ENCODE results near the gene ME2.

DNA sequence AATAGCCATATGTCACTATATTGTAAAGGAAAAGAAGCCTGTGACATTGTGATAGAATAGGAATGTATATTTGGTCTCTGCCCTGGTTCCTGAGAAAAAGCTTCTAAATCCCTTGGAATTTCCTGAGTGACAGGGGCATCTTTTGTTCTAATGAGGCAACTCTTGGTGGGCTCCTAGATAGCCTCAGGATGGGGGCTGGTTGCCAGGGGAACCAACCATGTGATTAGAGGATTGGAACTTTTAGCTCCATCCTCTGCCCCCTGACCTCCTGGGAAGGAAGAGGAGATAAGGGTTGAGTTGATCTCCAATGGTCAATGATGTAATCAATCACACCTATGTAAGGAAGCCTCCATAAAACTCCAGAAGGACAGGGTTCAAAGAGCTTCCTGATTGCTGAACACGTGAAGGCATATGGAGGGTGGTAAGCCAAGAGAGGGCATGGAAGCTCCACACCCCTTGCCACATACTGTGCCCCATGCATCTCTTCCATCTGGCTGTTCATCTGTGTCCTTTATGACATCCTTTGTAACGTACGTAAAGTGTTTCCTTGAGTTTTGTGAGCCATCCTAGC, 2.9 kb upstream of the ME2 start:
- TF ChIP-seq CTCF (IDR thresholded peaks at IDR 0.05) (no peak), POLR2A (IDR thresholded peaks at IDR 0.05) (no peak), EP300 (IDR thresholded peaks at IDR 0.05) (no peak)

All from tibial nerve (tissue), 4 donors.